Measurements from ENCODE around the gene GLMP. TPM values are rescaled to one million over a fixed set of nuclear protein-coding genes. Genes with fewer than 3 reads are reported as not detected.
"Not testable (repeated sequence)": the region's sequence is repeated elsewhere in the genome, so short reads cannot be mapped to it uniquely, and the experiment has no call there.

GLMP gene, protein sequence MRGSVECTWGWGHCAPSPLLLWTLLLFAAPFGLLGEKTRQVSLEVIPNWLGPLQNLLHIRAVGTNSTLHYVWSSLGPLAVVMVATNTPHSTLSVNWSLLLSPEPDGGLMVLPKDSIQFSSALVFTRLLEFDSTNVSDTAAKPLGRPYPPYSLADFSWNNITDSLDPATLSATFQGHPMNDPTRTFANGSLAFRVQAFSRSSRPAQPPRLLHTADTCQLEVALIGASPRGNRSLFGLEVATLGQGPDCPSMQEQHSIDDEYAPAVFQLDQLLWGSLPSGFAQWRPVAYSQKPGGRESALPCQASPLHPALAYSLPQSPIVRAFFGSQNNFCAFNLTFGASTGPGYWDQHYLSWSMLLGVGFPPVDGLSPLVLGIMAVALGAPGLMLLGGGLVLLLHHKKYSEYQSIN
- 75.3 and 78.6 TPM in 2 replicates for total RNA-seq (2014; rRNA removed; shearing (Covaris generic))

DNA sequence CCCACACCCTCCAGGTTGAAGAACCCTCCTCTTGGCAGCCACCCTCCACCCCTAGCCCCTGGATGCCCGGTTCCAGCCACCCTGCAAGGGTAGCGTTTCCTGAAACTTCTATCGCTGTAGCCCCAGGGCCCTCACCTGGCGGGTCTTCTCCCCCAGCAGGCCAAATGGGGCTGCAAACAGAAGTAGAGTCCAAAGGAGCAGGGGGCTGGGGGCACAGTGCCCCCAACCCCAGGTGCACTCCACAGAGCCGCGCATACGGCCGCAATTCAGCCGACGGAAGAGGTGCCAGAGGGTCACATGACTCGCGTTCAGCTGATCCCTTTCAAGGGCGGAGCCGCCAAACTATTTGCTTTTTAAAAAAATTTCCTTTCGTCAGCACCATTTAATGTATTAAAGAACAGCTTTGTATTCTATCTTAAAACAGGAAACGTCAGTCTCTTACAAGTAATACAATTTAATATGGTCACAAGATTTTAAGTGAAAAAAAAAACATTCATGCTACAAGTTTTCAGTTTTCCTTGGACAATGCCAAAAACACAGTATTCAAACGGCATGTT, at the start of gene GLMP:
Gene GLMP, minus strand, starts transcription at position 289 of the 557 bp plus-strand sequence. Its CDS starts 34 bp downstream, at position 255.
- DNase-seq (ENCODE audit: low spot score): peak; percentile 58

DNA sequence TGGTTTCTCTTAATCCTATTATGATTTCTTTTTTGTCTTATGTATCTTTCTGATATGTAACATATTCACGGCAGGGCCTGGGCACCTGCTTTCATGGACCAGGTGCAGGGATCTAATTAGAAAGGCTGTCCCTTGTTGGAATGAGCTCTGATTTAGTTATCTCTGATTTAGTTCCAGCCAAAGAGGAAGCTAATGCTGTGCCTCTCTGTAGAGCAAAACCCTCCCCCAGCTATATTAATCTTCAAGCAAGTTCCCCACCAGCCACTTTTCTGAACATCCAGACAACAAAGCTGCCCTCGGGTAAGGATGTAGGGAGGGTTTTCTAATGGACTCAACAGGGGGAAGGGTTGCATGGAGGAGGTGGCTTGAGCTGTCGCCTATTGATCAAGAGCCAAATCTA, 48.9 kb upstream of the GLMP start:
- DNase-seq (ENCODE audit: low spot score): no peak

DNA sequence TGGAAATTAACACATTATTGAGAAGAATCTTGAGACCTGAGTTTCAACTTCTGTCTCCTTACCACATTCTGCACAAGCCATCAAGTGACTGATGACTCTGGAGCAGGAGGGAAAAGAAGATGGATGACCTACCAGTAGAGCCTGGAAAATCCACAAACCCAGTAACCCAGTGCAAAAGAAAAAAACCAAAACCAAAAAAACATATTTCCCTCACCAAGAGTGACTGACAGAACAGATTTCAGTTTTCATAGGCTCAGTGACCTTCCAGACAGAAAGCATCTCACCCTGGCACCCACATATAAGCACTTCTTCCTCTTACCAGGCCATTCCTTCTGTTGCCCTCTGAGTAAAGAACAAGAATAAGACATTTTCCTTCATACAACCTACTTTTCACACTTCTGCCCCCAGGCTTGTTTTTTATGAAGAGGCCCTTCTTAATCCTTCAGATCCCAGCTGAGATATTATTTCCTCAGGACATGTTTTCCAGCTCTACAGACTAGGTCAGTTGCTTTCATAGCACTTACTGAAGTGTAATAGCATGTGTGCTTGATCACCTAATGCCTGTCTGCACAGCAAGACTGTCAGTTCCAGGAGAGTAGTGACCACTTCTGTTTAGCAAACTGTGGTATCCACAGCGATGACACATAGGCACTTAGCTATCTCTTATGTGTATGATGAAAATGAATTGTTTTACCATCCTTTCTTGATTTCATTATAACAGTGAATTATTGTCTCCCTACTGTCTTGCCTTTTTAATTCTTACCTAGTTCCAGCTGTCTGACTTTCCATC, 46.9 kb upstream of the GLMP start:
- DNase-seq (ENCODE audit: low spot score): no peak

DNA sequence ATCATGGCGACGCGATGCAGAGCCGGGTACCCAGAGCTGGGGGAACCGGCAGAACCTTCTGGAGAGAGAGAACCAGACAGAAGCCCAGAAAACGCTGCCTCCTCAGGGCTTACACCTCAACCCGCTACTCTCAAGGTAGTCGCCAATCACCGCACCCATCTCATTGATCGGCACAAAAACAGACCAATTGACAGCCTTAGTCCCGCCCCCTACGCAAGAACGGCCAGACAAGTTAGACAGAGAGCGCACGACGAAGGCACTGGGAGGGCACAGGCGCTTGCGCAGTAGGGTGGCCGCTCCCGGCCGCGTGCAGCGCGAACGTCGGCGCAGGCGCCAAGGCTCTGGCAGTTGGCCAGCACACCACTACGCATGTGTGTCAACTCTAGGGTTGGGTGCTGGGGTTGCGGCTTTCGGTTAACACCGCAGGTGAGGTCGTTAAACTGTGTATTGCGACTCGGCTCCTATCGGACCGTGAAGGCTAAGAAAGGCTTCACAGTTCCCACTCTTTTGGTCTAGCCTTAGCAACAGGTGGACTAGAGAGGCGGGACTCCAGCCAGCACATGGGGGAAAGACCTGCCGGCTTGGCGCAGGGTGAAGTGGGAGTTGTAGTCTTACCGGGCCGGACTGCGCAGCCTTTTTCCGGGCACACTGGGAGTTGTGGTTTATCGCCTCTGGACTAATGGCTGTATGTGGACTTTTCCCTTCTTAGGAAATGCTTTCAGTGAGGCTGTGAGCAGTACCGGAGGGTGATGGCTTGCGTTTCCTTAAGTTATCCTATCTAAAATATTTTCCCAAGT, 42.9 kb upstream of the GLMP start, which contains the start of the genes CCT3 and TSACC:
Gene CCT3, minus strand, starts transcription at position 113 of the 797 bp plus-strand sequence. Its CDS starts 108 bp downstream, at position 5.
Gene TSACC, plus strand, starts transcription at position 347 of the 797 bp plus-strand sequence. CDS start 1,232 bp downstream, outside the sequence.
- DNase-seq (ENCODE audit: low spot score): peak; percentile 99

DNA sequence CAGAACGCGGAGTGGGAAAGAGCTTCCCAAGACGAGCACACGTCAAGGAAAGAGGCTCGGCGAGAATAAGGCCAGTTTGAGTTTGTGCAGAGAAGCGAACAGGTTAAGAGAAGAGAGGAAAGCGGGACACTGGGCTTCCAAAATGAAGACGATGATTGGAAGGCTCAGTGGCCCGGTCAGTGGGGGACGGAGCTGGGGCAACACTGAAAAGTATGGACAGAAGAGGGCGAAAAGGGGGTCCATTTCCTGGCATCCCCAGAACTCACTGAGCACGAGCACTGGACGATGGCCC, 42.4 kb upstream of the GLMP start:
- no peak for DNase-seq (ENCODE audit: low spot score)

DNA sequence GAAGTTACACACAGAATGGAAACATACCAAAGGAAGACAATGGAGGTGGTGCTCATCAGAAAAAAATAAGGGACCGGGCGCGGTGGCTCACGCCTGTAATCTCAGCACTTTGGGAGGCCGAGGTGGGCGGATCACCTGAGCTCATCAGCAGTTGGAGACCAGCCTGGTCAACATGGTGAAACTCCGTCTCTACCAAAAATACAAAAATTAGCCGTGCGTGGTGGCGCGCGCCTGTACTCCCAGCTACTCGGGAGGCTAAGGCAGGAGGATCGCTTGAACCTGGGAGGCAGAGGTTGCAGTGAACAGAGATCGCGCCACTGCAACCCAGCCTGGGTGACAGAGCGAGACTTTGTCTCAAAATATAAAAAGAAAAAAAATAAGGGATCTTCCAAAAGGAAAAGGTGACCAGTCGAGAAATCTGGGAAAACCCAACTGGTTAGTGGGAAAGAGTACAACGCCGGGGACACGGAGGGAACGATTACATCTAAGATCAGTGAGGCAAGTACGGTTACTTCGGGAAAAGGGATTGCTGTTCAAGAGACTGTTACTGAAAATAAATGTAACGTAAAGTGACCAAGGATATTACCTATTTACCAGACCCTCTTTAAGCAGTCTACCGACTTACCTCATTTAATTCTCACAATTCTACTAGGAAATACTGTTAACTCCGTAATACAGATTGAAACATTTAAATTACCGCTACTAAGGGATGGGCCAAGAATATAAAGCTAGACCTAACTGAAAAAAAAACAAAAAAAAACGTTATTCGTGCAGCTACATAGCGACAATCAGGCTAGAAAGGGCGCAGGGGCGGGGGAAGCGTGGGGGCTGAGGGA, 41.8 kb upstream of the GLMP start:
- no peak for DNase-seq (ENCODE audit: low spot score)

DNA sequence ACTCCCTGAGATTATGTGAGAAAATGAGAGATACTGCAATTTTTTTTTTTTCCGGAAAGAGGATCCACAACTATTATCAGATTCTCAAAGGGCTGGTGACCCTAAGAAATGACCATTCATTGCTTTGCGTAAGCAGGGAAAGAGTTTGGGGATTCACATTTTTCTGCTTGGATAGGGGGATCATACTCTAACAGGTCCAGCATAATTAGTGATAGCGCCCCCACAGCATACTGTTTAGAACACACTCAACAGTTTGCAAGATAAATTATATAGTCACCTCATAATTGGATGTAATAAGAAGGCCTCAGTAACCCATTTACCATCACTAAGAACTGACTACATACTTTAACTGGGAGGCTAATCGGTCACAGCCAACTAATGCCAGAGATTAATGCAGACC, 40.8 kb upstream of the GLMP start:
- peak; percentile 10 for DNase-seq (ENCODE audit: low spot score)

DNA sequence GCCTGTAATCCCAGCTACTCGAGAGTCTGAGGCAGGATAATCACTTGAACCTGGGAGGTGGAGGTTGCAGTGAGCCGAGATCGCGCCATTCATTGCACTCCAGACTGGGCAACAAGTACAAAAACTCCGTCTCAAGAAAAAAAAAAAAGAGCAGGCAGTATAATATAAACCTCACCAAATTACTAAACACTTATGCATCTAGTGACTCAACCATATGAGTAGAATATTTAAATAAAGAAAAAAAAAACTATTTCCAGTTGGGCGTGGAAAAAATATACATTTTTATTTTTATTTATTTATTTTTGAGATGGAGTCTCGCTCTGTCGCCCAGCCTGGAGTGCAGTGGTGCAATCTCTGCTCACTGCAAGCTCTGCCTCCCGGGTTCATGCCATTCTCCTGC, 27.7 kb upstream of the GLMP start:
- not testable (repeated sequence) for DNase-seq (ENCODE audit: low spot score)

DNA sequence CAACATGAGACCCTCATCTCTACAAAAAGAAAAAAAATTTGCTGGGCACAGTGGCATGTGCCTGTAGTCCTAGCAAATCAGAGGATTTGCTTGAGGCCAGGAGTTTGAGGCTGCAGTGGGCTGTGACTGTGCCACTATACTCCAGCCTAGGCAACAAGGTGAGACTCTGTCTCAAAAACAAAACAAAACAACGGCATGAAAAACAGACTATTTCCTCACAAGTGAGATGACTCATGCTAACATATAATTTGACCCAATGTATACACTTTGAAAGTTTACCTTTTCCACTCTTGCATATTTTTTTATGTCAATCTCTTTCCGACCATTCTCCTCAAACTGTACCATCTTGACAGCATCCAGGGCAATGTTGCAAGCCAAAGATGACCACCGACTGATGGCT, 25.1 kb upstream of the GLMP start:
- no peak for DNase-seq (ENCODE audit: low spot score)

DNA sequence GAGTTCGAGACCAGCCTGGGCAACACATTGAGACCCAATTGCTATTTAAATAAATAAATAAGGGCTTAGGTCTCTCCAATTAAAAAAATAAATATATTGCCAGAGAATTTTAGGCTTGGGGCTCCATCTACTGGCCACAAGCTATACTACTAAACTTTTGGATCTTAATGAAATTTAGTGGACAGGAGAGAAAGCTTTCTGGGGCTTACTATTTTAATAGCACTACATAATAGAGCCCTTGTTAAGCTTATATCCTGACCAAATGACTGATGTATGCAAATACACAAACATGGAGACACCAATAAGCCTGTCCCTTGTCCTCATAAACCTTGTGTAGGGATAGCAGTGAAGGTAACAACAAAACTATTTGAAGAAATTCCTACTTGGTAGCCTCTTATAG, 24.2 kb upstream of the GLMP start:
- DNase-seq (ENCODE audit: low spot score): peak; percentile 69

DNA sequence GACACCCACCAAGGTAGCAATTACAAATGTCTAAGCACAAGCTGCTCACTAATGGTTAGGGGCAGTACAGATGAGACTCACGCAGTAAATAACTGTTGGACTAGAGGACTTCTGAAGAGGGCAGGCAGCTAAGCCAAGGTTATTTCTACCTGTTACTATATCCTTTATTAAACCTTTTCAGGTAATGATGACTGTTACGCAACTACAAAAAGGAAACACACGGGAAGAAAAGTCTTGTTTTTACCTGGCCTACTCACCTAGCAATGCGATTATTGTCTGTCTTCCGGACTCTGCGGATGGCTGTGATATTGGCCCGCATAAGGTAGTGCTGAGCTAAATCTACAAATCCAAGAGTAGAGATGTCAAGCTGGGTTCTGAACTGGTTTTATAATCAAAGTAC, 21.4 kb upstream of the GLMP start:
- no peak for DNase-seq (ENCODE audit: low spot score)

DNA sequence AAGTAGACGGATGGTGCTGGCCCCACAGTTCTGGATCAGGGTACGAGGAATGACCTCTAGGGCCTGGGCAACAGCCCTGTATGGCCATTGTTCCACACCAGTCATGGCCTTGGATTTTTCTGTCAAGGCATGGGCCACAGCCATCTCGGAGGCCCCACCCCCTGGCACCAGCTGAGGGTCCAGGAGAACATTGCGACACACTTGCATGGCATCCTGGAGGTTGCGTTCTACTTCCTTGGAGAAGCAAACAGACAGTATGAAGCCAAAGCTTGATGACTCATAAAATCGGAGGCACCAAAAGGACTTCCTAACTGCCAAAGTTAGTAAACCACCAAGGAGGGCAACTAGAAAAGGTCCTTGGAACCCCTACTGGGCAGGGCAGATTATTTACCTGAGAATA, 15.5 kb upstream of the GLMP start:
- no peak for DNase-seq (ENCODE audit: low spot score)

DNA sequence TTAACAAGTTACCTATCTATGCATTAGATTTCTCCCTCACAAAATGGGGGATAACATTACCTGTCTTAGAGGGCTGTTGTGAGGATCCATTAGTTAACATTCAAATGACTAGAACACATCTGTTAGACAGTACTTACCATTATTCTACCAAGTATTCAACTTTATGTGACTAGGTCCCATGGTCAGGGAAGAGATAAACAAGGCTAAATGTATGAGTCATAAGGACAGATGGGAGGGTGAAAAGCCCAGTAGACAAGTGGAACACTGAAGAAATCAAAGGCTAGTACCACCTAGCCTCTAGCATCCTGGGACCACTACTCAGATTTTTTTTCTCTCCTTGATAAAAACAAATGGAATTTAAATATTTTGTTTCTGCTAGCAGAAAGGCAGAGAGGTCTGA, 12.6 kb upstream of the GLMP start:
- no peak for DNase-seq (ENCODE audit: low spot score)

DNA sequence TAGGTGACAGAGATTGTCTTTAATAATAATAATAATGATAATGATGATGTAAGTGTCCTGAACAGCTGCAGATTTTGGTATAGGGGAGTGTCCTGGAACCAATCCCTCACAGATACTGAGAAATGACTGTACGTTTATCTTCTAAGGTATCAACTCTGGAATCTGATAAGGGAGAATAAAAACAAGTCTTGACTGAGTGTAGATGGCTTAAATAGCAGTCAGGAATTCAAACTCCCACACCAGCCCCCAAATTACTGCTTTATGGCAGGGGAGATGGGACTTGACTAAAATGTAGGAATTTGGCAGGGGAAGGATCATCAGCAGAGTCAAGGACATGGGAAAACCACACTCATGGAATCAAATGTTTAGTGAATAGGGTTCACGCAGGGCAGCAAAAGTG, 9.7 kb upstream of the GLMP start:
- DNase-seq (ENCODE audit: low spot score): no peak

DNA sequence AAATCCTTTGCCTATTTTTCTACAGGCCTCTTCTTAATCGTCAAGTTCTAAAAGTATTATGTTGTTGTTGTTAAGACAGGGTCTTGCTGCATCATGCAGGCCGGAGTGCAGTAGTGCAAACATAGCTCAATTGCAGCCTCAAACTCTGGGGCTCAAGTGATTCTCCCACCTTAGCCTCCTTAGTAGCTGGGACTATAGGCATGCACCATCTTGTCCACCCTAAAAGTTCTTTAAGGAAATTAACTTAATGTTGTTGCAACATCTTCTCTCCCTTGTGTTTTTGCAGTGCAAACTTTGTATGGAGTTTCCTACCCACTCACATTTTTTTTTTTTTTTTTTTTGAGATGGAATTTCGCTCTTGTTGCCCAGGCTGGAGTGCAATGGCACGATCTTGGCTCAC, 7.8 kb upstream of the GLMP start:
- DNase-seq (ENCODE audit: low spot score): no peak

DNA sequence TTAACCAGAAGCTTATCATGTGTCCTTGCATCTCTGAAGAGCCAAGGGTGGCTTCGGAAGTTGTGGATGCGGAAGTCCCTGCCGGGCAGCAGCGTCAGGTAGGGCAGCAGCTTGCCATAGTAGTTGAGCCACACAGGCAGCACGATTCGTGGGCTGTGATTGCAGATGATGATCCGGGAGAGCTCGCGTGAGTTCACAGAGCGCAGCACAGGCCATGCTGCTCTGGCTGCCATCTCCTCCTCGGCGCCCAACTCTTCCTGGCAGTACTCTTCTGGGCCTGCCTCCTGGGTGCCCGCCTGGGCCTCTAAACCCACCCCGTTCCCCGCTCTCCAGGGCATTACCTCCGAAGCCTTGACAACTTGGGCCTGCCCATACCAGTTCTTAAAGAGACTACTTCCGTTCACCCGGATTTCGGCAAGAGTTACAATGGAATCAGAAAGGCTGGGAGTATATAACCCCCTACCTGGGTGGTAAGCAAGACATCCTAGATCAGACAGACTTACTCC, 3.4 kb upstream of the GLMP start, which contains the start of gene VHLL:
Gene VHLL, minus strand, starts transcription at position 456 of the 506 bp plus-strand sequence. Its CDS starts 118 bp downstream, at position 338.
- DNase-seq (ENCODE audit: low spot score): no peak

DNA sequence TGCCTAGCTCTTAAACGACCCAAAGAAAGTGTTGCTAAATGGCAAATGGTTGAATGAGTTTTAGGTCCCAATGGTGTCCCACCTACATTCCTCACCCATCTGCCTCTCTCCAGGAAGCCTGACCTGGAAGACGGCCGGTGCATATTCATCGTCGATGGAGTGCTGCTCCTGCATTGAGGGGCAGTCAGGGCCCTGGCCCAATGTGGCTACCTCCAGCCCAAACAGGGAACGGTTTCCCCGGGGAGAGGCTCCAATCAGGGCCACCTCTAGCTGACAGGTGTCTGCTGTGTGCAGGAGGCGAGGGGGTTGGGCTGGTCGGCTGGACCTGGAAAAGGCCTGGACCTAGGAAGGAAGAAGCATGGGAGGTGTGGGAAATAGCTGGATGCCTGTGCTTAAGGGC, 1.6 kb downstream of the GLMP start:
- no peak for DNase-seq (ENCODE audit: low spot score)

DNA sequence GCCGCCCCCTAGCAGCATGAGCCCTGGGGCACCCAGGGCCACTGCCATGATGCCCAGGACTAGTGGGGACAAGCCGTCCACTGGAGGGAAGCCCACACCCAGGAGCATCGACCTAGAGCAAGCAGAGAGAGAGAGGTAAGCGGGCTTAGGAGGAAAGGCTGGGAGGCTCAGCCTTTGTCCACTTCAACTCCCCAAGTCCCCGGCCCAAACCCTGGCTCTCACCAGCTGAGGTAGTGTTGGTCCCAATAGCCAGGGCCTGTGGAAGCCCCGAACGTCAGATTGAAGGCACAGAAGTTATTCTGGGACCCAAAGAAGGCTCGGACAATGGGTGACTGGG, 2.4 kb downstream of the GLMP start:
- DNase-seq (ENCODE audit: low spot score): no peak

DNA sequence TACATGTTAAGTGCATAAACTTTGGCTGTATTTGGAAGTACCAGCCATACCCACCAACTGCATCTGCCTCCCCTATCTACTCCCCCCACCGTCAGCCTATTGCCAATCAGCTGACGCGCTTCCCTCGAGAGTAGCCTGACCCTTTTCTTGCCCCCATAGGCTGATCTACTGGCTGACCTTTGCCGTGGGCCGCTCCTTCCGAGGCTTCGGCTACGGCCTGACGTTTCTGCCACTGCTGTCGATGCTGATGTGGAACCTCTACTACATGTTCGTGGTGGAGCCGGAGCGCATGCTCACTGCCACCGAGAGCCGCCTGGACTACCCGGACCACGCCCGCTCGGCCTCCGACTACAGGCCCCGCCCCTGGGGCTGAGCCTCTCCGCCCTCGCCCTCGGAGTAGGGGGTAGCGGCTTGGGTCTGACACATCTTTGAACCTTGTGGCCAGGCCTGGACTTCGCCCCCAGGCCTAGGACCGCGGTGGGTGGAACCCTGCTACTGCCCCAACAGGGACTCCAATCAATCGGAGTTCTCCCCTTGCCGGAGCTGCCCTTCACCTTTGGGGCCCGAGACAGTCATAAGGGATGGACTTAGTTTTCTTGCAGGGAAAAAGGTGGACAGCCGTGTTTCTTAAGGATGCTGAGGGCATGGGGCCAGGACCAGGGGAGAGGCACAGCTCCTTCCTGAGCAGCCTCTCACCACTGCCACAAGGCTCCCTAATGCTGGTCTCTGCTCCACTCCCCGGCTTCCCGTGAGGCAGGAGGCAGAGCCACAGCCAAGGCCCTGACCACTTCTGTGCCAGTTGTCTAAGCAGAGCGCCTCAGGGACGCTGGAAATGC, 4.0 kb downstream of the GLMP start:
- DNase-seq (ENCODE audit: low spot score): peak; percentile 78

DNA sequence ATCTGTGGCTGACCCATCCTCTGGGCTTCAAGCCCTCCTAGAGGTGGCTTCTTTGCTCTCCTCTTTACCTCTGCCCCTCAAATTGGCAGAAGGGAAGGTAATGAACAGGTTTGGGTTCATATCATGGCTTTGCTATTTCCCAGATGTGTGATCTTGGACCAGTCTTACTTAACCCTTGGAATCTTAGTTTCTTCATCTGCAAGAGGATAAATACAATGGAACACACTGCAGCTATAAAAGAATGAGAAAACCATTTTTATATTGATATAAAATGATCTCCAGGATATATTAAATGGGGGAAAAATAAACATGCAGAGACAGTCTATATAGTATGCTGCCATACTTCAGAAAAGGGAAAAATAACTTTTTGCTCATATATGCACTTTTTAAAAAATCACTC, 5.6 kb downstream of the GLMP start:
- DNase-seq (ENCODE audit: low spot score): no peak
